Midbrain (tissue), 1 donor: Measurements from ENCODE around the gene VSTM2L.

Experiments used
- DNase-seq: peaks from one replicate; lab custom pipeline; 2025; lab: John Stamatoyannopoulos, UW

The VSTM2L gene

DNA sequence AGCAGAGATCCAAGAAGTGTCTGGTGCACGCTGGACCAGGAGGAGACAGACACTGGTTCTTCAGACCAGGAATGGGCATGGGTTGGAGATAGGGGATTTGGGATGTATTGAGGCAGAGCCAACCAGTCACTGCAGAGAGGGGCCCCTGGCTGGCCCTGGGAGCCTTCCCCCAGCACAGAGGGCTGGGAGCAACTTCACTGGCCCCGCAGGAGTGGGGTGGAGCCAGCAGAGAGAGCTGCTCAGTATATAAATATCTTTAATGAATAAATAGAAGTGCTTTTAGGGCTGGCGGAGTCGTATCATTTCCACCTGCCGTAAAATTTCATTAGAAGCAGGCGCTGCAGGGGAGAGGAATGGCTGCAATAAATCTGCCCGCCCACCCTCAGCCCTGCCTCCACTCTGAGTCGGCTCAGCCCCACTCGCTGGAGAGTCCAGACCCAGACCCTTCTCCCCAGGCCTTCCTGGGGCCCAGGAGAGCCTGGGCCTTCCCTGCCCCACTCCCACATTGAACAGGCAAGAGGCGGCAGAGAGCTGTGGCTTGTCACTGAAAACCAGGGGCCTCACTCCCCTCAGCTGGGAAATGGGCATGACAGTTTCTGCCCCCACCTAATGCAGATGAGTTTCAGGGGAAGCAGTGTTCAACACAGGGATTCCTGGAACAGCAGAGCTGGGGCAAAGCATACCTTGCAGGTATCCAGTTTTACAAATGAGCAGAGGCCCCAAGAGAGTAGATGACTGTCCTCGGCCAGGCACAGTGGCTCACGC is 23.9 kb upstream of the VSTM2L start:
- DNase-seq = no peak

DNA sequence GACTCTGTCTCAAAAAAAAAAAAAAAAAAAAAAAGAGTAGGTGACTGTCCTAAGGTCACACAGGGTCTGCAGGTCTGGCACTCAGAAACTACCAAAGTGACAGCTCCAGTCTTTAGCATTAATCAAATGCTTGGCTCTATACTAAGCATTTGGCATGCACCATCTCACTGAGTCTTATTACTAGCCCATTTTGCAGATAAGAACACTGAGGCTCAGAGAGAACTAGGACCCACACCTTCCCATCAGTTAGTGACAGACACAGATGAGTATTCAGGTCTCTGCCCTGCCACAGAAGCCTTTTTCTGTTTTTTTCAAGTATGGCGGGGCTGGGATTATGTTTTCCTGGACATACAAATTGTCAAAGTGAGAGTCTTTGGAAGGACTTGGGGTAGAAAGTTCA is 23.1 kb upstream of the VSTM2L start:
- DNase-seq = no peak

DNA sequence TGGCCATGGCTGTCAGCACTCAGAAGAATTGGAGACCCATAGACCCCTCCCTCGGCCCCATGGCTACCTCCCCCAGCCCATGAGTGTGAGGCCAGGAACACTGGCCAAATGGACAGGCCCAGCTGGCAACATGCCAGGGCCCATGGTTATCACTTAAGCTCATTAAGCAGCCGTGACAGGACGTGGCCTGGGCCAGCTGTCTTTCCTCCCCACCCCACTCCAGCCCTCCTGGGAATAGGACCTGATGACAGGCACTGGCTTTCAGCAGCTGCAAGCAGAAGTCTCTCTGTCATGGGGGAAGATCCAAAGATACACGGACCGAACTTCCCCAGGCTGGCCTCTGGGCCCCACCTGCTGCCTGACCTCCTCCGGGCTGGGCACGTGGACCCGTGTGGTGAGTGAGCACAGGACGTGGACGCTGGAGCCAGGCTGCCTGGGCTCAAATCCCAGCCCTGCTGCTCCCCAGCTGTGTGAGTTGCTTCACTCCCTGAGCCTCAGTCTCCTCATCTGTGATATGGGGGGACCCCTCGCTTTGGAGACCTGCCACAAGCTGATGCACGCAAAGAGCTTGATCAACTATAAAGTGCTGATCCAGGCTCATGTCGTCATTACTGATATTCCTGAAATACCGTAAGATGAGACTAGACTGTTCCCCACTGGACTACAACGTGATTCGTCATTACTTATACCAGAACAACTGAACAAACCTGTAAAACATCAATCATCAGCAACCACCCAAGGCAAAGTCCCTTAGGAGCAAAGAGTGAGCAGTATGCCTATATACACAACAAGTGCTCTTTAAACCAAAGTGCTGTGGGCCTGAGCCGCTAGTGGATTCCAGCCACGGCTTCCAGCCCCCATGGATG is 22.0 kb upstream of the VSTM2L start:
- no peak for DNase-seq

DNA sequence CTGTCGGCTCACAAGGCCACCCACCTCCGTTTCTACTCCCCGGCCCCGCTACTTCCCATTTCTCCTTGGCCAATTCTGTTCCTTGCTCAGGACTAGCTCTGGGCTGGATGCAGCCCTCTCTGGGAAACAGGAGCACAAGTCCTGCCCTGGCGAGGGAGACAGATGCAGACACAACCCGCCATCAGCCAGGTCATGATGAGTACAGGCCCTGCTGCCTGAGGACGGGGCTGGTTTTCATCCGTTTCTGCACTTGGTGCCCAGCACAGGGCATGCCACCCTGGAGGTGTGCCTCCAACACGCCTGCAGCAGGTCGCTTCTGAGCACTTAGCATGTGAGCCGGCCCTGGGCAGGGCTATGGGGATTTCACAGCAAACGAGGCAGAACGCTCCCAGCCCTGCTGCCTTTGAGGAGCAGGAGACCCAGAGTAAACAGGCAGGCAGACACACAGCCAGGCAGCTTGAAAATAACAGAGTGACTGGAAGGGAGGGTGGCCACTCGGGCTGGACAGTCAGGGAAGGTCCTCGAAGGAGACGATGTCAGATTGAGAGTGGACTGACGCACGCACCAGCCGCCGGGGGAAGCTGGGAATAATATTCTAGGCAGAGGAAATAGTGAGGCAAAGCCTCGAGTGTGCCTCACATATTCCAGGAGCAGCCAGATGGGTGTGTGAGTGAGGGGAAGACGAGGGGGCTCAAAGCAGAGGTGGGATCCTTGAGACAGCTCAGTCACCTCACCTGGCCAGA is 21.2 kb upstream of the VSTM2L start:
- DNase-seq = no peak

DNA sequence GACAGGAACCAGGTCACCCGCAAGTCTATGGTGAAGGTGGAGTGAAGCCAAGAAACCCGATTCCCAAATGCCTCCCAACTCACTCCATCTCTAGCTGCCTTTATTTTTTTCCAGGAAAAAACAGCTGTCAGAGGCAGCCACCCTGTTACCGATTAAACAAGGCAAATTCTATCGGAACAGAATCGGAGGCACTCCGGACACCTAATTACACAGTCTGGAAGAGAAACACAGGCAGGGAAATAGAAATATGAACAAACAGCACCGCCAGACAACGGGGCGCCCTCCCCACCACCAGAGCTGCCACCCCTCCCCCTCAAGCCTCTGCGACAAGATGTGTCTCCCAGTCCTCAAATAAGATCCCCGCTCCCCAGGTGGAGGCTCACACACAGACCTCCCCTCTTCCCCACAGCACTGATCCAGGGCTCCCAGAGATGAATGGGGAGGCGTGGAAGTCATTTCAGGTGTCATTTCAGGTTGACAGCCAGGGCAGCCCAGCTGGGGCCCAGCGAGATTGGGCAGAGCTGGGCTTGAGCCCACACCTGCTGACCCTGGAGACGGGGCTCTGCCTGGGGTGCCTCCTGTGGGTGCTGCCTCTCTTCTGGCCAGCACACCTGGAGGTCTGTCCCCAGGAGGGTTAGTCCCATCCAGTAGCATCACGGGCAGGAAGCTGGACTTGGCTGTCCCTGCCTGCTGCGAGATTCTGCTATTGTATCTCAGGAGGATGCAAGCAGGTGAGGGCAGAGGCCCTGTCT is 19.8 kb upstream of the VSTM2L start:
- DNase-seq = no peak

DNA sequence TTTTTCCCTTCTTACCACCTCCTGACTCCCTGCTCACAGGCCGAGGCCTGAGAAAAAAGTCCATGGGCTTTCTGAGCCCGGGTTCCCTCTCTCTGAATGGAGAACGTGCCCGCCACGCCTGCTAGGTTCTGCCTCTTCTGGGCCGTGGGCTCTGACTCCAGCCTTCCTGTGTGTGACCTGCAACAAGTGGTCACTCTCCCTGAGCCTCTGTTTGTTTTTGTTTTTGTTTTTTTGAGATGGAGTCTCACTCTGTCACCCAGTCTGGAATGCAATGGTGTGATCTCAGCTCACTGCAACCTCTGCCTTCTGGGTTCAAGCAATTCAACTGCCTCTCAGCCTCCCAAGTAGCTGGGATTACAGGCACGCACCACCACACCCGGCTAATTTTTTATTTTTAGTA is 17.9 kb upstream of the VSTM2L start:
- DNase-seq = no peak

DNA sequence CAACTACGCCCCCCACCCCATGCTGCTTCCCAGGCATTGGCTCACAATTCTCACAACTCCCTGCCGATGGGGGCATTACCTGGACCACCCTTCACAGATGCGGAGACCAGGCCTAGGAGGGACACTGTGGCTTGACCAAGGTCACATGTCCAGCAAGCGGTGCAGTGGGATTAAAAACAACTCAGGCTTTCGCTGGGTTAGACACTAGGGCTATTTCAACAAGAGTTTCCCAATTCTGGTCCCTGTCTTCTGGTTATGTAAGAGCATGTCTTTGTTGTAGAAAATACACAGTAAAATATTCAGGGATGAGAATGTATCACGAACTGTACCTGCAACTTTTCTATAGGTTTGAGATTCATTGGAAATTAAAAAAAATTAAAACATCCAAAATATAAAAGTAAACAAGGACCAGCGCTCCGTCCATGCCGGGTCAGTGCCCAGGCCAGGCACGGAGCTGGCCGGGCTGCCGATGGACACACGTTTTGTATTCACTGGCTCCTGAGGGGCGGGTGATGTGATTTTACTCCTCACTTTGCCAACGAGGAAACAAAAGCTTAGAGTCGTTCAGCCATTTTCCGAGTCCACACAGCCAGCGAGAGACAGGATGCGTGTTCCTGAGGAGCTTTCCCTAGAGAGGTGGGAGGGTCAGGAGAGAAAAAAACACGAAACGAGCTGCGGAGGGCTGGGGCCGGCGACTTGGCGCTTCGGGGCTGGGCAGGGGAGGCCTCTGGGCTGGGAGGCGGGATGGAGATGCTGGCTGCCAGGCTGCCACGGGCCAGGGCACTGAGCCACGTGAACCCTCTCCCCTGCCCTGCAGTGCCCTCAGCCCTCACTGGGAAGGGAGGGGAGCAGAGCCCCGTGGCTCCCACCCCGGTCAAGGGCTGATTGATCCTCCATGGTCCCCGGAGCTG is 17.1 kb upstream of the VSTM2L start:
- DNase-seq = no peak

DNA sequence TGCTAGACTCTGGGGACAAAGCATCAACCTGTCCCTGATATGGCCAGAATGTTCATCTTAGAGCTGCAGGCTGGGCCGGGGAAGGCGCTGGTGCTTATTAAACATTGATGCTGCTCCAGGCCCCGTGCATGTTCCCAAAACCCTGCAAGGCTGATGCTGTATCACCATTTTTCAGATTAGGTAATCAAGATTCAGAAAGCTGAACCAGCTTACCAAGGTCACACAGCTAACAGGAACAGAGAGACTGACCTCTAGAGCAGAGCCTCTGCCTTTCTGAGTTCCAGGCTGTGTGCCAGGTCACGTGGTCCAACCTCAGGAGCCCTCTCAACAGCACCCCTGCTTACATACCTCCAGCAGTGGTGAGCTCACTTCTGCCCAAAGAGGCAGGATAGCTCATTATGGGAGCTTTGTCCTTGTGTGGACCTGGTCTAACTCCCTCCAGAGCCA is 16.1 kb upstream of the VSTM2L start:
- no peak for DNase-seq

DNA sequence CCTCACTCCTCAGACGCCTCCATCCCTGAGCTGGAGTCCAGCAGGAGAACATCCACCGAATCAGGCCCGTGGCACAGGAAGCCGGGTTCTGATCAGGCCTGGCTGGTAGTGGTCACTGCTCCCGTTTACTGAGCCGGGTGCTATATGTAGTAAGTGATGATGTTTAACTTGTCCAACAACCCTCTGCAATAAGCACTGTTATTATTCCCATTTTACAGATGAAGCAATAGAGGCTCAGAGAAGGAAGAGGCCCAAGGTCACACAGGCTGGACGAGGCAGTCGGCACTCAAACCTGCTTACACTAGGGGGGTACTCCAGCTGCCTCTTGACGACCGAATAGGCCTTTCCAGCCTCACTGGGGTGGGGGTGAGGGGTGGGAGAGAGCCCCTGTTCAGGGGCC is 14.3 kb upstream of the VSTM2L start:
- no peak for DNase-seq

DNA sequence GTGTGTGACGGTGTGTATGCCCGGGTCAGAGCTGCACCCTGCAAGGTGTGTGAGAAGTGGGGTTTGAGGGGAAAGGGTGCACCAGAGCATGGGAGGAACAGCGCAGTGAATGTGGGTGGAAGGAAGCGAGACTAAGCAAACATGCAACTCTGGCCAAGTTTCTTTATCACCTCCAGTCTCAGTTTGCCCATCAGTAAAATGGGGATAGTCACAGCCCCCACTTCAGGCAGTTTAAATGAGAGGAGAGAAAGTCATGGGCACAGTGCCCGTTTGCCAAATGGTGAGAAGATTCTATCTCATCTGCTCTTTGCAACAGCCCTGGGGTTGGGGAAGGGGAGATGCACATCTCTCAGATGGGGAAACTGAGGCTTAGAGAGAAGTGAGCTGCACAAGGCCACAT is 12.8 kb upstream of the VSTM2L start:
- no peak for DNase-seq

DNA sequence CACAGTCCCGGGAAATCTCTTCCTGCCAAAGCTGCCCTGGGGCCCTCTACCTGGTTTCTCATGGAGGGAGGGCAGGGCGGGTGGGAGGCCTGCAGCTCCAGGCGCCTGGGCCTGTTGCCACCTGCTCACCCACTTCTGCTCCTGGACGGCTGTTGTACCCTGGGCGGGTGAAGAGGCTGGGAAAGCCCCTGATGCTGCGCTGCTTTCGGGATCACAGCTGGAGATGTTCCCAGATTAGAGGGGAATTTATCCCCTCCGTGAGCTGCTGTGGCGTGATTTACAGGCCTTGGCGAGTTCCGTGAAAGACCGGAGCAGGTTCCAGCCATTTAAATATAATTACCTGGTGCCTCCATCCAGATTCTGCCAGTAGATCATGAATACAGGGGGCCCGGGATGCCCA is 12.3 kb upstream of the VSTM2L start:
- no peak for DNase-seq

DNA sequence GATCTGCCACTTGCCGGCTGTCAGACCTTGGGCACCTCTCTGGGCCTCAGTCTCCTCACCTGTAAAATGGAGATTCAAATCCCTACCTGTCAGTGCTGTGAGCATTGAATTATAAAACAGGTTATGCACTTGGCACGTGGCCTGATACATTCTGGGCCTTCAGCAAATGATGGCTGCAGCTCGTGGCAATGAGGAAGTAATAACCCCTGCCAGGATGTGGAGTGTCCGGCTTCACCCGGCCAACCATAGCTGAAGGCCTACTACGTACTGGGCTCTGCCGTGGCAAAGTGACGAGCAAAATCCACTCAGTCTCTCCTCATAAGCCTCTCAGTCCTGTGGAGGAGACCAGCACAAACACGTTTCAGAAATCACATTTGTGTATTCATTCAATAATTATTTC is 10.9 kb upstream of the VSTM2L start:
- no peak for DNase-seq

DNA sequence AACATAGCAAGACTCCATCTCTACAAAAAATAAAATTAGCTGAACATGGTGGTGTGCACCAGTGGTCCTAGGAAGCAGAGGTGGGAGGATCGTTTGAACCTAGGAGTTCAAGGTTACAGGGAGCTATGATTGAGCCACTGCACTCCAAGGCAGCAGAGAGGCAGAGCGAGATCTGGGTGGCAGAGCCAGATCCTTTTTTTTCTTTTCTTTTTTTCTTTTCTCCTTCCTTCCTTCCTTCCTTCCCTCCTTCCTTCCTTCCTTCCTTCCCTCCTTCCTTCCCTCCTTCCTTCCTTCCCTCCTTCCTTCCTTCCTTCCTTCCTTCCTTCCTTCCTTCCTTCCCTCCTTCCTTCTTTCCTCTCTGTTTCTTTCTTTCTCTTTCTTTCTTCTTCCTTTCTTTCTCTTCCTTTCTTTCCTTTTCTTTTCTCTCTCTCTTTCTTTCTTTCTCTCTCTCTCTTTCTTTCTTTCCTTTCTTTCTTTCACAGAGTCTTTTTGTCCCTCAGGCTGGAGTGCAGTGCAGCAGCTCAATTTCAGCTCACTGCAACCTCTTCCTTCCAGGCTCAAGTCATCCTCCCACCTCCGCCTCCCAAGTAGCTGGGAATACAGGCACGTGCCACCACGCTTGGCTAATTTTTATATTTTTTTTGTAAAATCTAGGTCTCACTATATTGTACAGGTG is 9.2 kb upstream of the VSTM2L start:
- DNase-seq = no peak

DNA sequence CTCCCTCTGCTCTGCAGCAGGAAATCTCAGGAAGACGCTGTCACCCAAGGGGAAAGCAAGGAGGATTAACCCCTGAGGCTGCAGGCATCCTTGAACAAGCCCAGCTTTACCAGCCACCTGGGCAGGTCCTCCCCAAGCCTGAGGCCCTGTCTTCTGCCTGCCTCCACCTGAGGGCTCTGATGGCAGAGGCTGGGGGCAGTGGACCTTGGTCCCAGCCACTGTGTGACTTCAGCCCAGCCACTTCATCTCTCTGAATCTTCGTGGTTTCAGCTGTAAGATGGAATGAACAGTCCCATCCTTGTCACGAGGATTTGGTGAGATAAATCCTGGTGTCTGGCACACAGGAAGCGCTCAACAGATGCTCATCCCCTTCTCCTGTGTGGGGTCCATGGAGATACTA is 8.5 kb upstream of the VSTM2L start:
- DNase-seq = no peak

DNA sequence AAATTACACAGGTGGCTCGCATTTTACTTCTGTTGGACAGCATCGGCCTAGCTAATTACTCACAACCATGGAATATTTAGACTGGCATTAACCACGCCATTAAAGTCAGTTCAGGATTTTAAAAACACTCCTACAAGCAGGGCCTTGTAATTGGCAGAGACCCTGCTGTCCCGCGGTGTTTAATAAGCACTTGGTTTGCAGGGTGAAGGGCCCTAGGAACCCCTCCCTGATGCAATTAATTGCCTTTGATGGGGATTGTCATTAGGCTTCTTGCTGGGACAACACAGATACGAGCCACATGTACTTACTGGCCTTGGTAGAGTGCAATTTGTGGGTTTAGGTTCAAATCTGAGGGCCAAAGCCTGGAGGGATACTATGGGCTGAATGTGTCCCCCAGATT is 7.8 kb upstream of the VSTM2L start:
- DNase-seq = no peak

DNA sequence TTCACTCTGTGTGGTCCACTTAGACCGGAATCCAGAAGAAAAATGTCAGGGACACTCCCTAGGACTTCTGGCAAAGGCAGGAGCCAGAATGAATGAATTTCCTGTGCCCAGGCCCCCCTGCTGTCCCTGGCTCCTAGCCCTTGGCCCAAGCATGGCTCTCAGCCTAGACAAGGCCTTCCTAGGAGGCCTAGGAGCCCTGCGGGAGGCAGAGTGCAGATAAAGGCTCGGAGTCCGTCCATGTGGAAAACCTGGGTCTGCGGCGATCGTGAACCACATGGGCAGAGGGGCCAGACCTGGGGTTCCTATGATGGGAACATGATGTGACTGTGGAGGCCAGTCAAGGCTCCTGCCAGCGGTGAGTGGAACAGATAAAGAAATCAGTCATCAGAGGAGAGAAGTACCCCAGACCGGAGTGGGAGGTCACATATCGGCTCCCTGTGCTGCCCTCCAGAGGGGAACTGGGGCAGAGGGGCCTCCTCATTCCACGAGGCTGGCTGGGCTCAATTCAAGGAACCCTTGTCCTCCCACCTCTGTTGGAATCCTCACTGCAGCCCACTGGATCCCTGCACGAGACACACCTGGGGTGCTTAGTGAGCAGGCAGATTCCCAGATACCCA is 5.9 kb upstream of the VSTM2L start:
- DNase-seq = no peak

DNA sequence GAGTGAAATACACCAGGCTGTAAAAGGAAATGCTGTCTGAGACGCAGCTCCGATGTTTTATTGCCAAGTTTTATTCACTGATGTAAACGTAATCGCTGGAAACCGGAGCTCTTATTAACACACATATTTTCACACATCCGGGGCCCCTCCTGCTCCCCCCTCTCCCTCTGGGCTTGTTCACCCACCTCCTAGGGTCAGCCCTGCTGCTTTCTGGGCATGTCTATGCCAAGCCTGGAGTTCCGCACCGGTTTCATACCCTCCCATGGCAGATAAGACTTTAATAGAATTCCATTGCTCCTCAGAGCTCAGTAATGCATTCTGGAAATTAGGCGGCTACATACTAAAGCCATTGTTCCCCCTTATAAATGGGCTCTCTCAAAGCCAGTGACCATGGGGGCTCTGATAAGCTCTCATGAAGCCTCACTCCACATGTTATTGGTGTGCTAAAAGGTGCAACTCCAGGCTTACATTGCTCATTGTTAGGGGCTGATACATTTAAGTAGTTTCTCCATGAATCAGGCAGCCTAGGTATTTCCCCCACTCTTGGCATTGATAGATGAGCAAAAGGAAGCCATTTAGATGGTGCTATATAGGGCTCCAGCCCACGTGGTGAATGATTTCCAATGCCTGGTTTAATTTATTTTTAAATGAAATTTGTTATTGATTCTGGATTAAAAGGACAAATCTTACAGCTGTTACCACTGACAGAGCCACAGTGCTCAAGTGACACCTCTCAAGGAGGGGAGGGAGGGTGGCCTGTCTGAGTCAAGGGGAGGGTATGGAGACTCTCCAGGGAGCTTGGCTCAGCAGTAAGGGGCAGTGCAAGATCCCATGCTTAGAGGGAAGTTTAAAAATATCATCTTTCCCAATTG is 4.5 kb upstream of the VSTM2L start:
- peak; percentile 27 for DNase-seq

DNA sequence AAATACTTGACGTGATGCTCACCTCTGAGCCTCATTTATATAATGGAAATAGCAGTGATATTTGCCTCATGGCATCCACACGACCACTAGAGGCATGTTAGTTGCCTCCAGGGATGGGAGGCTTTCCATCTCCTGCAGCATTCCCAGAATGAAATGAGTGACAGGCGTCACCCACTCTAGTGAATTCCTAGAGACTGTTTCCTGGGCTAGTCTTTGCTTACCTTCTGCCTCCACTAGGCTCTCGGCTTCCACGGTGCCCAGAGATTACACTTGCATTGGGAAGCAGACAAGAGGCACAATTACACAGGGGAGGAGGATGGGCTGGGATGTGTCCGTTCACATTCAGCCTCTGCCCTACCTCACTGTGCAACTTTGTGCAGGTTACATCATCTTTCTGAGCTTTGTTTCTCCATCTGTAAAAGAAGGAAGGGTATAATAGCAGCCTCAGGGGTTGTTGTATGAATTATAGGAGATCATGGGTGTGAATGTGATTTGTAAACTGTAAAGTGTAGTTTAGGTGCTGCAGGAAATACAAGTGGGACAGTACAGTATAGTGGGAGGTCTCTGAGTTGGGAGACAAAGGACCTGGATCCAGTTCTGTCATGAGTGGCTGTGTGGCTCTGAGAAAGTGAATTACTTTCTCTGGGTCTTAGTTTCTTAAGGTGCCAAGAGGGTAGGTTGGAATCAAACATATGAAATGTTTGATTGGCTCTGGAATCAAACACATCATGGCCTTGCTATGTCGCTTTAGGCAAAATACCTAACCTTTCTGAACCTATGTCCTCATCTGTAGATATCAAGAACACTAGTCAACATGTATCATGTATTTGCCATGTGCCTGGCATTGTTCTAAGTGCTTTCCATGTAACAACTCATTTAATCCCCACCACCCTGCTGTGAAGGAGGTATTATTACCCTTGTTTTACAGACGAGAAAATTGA is 3.6 kb upstream of the VSTM2L start:
- no peak for DNase-seq
